Activated naive CD4-positive, alpha-beta T cell treated with Interleukin-2 at 50 U/mL for 16 hours (primary cell): ENCODE data around the gene CLEC19A.

ENCODE experiments used
- DNase-seq: peaks from one replicate; pipeline ENCODE4 v3.0.0-alpha.2; 2020

CLEC19A gene

GRCh38 chr16:19285431-19285830 lies at the start of gene CLEC19A:
TSS of gene CLEC19A (plus strand) at chr16:19285731. CDS start at chr16:19285852, 121 bp downstream.
- DNase-seq: no peak

- no peak for DNase-seq
Observed at GRCh38 chr16:19235886-19236285, 49.6 kb upstream of the CLEC19A start.

GRCh38 chr16:19236561-19237209 lies 48.8 kb upstream of the CLEC19A start:
- no peak for DNase-seq

- DNase-seq: no peak
Observed at GRCh38 chr16:19238406-19238805, 47.1 kb upstream of the CLEC19A start.

- no peak for DNase-seq
Observed at GRCh38 chr16:19239511-19240155, 45.9 kb upstream of the CLEC19A start.

- DNase-seq: no peak
Observed at GRCh38 chr16:19240494-19240893, 45.0 kb upstream of the CLEC19A start.

GRCh38 chr16:19241512-19241911 lies 44.0 kb upstream of the CLEC19A start:
- no peak for DNase-seq

GRCh38 chr16:19242186-19242585 lies 43.3 kb upstream of the CLEC19A start:
- no peak for DNase-seq

GRCh38 chr16:19242987-19243575 lies 42.5 kb upstream of the CLEC19A start:
- no peak for DNase-seq

GRCh38 chr16:19245326-19245925 lies 40.1 kb upstream of the CLEC19A start:
- no peak for DNase-seq

GRCh38 chr16:19252904-19253303 lies 32.6 kb upstream of the CLEC19A start:
- no peak for DNase-seq

GRCh38 chr16:19254611-19255010 lies 30.9 kb upstream of the CLEC19A start:
- DNase-seq: no peak

GRCh38 chr16:19264123-19264673 lies 21.3 kb upstream of the CLEC19A start:
- DNase-seq: no peak

GRCh38 chr16:19265380-19265930 lies 20.1 kb upstream of the CLEC19A start:
- DNase-seq: no peak

- no peak for DNase-seq
Observed at GRCh38 chr16:19266774-19267173, 18.8 kb upstream of the CLEC19A start.

- no peak for DNase-seq
Observed at GRCh38 chr16:19269098-19269497, 16.4 kb upstream of the CLEC19A start.

GRCh38 chr16:19274165-19274797 lies 11.2 kb upstream of the CLEC19A start:
- no peak for DNase-seq

GRCh38 chr16:19278403-19278802 lies 7.1 kb upstream of the CLEC19A start:
- DNase-seq: no peak

- no peak for DNase-seq
Observed at GRCh38 chr16:19281246-19281645, 4.3 kb upstream of the CLEC19A start.

GRCh38 chr16:19282101-19282500 lies 3.4 kb upstream of the CLEC19A start:
- DNase-seq: no peak

- DNase-seq: no peak
Observed at GRCh38 chr16:19283637-19284036, 1.9 kb upstream of the CLEC19A start.

GRCh38 chr16:19284207-19284606 lies 1.3 kb upstream of the CLEC19A start:
- DNase-seq: no peak

- no peak for DNase-seq
Observed at GRCh38 chr16:19286827-19287226, 1.3 kb downstream of the CLEC19A start.
